Lower leg skin (tissue), 4 donors: ENCODE measurements around the gene DGUOK. TPM values are rescaled to one million over a fixed set of nuclear protein-coding genes. Genes with fewer than 3 reads are reported as not detected.
A peak's percentile ranks its signal among the peaks of the same experiment; 100 is the strongest.

Experiments
- DNase-seq, 2 donors: peaks; one replicate each; pipeline ENCODE4 v3.0.0-alpha.2; 2019; ENCODE audit warnings: low spot score in 2 of 2
- H3K4me3 ChIP-seq: fragments of 200-600 bp; sonication (generic); 2 replicates; pipeline ENCODE4 v1.5.1; 2017; ENCODE audit warnings: mild to moderate bottlenecking, low read depth; ENCODE audit not compliant: poor library complexity, severe bottlenecking
- CTCF ChIP-seq, 3 donors: fragments of 450-650 bp; IDR thresholded peaks; one replicate each; pipeline ENCODE4 v1.5.1; 2016; ENCODE audit warnings: antibody characterized with exemption in 3 of 3, mild to moderate bottlenecking in 3 of 3, moderate library complexity in 2 of 3
- POLR2A ChIP-seq, 2 donors: fragments of 450-650 bp; IDR thresholded peaks; one replicate each; pipeline ENCODE4 v1.6.1; 2016 to 2017; ENCODE audit warnings: antibody characterized with exemption in 2 of 2, mild to moderate bottlenecking in 1 of 2, moderate library complexity in 1 of 2
- WGBS, 2 donors: methylation state at CpG; one replicate each; pipeline ENCODE4 v1.1.5; 2018; 5-methylcytosine and 5-hydroxymethylcytosine counted together
- intact Hi-C: fragments of 100-400 bp; cut with DNase I; formaldehyde crosslinking; loops from one replicate; pipeline ENCODE4 v1.15.0; 2023; ENCODE audit warnings: low total_unique reads
- total RNA-seq, 4 donors: library from RNA; depleted of rRNA; stranded (reverse); fragments of >200 nt; gene quantifications; one replicate each; pipeline ENCODE4 v1.1.0, GENCODE V29; 2016

DGUOK gene
- total RNA-seq, 4 donors from 2014 or later, result 34.4 to 73.2 (median 48.0) TPM

DNA sequence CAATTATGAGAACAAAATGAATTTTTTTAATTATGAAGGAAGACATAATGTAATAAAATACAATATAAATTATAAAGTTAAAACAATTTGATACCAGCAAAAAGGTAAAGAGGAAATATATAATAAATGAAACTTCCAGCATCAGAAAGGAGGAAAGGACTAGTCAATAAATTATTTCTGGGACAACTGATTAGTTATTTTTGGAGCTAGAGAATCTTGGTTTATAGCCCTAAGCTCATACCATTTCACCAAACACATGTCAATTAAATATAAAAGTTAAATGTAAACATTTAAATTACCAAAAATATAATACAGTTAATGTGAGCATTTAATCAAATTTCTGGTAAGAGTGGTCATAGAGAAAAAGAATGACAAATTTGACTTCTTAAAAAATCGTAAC, 21.7 kb upstream of the DGUOK start:
- no peak overlapping the region for H3K4me3 ChIP-seq
- TF ChIP-seq POLR2A (IDR thresholded peaks at IDR 0.05), result no peak
- 83 to 85% methylated on average over 1 of the region's 1 CpG for WGBS, 2 donors
- intact Hi-C loops, result no loop called here
- DNase-seq, result no peak

GRCh38 chr2:73906847-73907505, 19.7 kb upstream of the DGUOK start:
- intact Hi-C loops, result no loop called here
- no peak overlapping the region for H3K4me3 ChIP-seq
- DNase-seq, result peak in 1 of 2 donors; percentile 12
- WGBS, 2 donors, result 79 to 87% methylated on average over 5 of the region's 5 CpGs
- TF ChIP-seq POLR2A (IDR thresholded peaks at IDR 0.05) (no peak), CTCF (IDR thresholded peaks at IDR 0.05) (no peak)

GRCh38 chr2:73907840-73908452, 18.7 kb upstream of the DGUOK start:
- TF ChIP-seq POLR2A (IDR thresholded peaks at IDR 0.05) (no peak), CTCF (IDR thresholded peaks at IDR 0.05) (no peak)
- WGBS, 2 donors, result 62 to 67% methylated on average over 5 of the region's 5 CpGs
- H3K4me3 ChIP-seq, result no peak overlapping the region
- intact Hi-C loops, result no loop called here
- peak in 1 of 2 donors; percentile 66 for DNase-seq

DNA sequence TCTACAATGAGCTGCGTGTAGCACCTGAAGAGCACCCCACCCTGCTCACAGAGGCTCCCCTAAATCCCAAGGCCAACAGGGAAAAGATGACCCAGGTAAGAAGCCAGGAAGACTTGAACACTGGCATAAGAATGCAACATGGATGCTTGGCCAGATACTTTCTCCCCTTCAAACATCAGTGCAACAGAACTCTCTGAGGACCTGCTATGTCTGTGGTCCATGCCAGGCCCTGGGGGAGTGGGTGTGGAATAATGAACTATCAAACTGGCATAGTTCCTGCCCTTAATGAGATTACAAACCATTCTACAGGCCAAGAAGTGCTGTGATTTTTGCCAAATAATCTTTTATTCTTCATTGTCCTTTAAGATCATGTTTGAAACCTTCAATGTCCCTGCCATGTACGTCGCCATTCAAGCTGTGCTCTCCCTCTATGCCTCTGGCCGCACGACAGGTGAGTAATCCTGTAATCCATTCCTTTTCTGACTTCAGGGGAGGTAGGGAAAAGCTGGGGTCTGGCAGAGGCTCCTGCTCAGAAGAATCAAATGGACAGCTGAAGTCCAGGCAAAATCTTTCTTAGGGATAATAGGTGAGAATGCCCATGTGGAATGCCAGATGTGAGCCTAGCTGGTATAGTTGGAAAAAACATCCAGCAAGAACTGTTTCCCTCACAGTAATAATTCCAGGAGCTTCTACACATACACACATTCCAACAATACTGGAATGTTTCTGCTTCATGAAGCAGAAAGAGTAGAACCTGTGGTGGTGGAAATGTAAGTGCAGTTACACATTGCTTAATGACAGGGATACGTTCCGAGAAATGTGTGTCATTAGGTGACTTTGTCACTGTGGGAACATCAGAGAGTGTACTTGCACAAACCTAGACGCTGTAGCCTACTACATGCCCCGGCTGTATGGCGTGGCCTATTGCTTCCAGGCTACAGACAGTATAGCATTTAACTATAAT, 17.7 kb upstream of the DGUOK start:
- intact Hi-C loops, result no loop called here
- TF ChIP-seq CTCF (IDR thresholded peaks at IDR 0.05), result no peak
- no peak for TF ChIP-seq POLR2A (IDR thresholded peaks at IDR 0.05)
- DNase-seq, result peak in 1 of 2 donors; percentile 45
- WGBS, 2 donors, result 60 to 62% methylated on average over 10 of the region's 10 CpGs
- no peak overlapping the region for H3K4me3 ChIP-seq

- H3K4me3 ChIP-seq, result no peak overlapping the region
- TF ChIP-seq POLR2A (IDR thresholded peaks at IDR 0.05) (no peak), CTCF (IDR thresholded peaks at IDR 0.05) (no peak)
- peak in 1 of 2 donors; percentile 21 for DNase-seq
- intact Hi-C loops, result no loop called here
- 71 to 72% methylated on average over 6 of the region's 6 CpGs for whole genome bisulfite sequencing, 2 donors
These were observed 15.7 kb upstream of the DGUOK start for GRCh38 chr2:73910873-73911547.
